ENCODE data around the gene PPP1R36.
"Not testable (repeated sequence)": the region's sequence is repeated elsewhere in the genome, so short reads cannot be mapped to it uniquely, and the experiment has no call there.

Gene PPP1R36, protein sequence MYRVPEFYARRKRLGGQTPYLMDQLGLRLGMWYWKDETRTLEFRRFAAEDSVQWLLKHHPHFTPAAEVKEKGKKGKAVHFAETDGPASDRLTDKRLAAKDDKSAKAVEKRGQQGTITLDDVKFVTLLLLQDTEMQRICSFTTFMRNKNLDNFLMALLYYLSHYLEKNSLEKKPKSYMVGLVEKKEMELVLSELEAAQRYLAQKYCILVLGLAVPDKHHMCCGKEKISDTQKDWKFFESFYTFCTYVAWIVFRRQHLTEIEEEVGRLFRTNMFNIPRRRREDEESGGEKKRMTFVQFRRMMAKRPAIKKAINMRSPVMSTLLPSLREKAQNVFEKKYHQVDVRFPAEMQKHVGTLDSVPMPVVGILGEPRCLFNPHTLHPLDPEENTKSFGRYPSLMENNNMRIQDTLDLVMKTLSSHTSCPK

DNA sequence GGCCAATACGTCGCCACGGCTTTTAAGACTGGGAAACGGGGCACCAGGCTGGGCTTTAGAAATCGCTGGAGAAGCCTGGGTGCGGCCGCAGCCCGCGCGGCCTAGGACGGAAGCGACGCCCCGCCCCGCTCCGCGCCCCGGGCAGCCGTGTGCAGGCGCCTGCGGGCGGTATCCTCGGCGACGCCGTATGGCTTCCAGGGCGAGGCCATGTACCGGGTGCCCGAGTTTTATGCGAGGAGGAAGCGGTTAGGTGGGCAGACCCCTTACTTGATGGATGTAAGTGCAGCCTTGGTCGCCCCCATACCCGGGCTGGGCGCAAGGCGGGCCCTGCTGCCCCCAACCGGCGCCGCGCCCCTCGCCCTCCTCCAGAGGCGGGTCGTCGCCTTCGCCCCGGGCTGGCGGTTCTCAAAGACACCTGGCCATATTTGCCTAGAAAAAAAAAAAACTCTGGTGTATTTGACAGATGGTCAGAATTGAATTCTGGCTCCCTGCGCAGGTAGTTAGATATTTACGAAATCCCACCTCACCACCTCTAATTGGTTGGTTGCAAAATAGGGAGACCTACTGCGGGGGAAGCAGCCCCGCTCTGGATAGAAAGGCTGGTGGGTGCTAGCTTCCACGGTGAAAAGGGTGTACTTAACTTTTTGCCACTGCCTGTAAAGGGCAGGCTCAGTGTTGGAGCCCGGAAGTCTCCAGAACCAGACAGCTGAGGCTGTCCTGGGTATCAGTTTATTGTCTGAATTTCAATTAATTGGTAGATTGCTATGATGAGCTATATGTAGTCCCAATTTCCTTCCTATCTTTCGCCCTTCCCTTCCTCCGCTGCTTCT lies at the start of gene PPP1R36:
Gene PPP1R36 (plus strand): TSS at position 171 of the 830 bp plus-strand sequence. CDS start 37 bp downstream, at position 208.
- no peak for FAIRE-seq

DNA sequence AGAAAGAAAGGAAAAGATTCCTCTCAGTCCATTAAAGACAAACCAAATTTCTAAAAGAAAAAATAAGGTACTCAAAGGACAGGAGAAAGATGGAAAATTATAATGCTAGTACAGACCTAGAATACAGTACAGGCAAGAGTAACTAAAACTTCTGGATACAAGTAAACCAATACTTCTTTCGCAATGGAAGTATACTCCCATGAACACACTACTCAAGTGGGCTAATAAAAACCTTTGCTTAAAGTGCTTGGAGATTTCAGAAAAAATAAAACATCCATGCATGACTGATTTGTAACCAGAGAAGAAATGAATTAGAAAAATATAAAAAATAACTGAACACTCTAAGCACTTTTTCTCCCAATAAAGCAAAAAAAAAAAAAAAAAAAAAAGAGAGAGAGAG lies 49.7 kb upstream of the PPP1R36 start:
- no peak for FAIRE-seq

DNA sequence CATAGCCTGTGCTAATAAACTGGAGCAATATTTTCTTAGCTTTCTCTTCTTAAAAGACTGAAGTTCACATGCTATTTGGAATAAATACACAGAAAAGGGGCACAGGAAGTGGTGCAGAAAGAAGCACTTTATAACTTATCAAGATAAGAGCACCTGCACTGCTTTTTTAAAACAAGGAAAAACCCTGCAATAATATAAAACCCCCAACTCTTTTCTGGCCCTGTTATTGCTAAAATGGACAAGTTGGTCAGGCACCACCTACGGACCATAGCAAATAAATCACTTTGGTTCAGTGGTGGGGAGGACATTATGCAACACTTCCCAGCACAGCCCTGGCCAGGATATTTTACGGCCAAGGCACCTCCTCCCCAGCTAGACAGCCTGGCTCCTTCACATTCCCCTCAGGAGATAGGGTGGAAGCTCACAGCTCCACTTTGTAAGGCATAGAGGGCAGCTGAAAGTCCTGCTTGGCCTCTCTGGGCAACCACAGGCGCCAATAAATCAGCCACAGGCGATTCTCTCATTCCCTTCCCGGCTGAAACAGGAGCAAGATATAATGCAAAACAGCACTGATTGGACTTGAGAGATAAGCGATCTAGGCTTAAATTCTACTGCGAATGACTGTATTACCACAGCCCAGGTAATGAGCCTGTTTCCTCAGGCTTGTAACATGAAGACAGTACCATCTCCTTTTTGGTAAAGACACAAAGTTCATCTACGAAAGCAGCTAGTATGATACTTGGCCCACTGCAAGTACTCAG lies 48.2 kb upstream of the PPP1R36 start:
- FAIRE-seq: no peak

DNA sequence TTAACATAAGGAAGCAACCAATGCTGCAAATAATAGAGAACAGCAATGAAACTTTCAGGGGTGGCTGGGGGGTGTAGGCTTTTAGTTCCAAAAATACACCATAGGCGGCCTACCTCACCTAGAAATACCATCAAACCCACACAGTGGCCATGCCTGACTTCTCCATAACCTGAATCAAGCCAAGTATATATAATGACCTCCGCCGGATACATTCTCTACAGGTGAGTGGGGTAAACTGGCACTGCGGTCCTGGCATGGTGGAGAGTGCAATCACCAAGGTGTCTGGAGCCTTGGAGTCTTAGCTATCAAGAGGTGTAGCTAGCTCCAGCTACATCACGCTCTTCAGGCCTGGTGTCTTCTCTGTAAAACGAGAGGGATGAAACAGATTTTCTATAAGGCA lies 47.3 kb upstream of the PPP1R36 start:
- no peak for FAIRE-seq

DNA sequence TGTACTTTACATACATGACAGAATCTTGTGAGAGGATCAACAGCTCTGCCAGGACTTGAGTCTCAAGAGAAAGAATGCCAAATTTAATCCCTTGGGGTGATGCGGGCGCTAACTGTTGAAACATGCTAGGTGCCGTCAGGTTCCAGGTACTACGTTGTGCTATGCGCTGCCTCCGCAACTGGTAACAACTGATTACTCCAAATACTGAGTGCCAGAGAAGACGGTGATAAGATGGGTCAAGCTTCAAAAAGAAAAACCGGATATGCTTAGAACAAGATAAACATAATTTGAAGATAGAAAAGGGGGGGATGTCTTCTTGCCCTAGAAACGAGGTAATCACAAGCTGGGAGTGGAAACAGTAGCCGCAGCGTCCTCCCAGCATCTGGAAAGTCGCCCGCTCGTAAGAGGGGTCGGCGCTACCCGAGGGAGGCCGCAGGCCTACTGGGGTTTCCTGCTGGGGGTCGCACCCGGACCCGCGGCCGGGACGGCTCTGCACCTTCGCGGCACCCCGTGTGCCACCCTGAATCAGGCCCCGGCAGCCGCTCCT lies 46.8 kb upstream of the PPP1R36 start:
- FAIRE-seq: no peak

DNA sequence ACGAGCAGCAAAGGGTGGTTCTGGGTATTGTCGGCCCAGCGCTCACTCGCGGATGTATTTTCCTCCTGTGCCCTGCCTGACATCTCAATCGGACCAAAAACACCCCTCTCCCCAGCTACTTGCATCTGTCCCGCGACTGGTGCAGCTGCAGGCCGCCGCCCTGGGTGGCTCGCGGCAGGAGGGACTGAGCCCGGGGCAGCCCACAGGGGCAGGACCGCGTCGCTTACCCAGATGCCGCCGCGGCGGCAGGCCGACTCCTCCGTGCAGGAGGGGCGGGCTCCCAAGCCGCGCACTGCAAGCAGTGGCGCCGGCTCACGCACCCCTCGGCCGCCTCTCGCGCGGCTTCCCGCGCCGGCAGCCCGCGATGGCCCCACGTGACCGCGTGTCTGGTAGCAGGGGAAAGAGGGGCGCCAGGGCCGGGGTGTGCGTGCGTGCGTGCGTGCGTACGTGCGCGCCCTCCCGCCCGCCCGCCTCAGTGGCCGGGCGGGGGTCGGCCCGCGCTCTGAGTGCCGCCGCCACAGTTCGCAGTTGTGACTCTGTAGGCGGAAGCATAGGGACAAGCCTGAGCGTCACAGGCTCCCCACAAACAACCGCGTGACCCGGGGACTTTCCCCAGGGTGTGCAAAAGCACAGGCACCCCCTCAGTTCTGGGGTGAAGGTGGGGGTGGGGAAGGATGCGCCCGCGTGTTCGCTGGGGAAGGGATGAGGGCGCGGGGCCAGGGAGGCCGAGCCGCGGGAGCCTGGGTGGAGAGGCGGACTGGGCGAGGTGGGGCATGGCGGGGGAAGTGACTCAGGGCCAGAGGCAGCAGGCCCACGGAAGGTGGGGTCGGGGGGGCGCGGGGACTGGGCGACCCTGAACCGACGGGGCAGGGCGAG lies 46.1 kb upstream of the PPP1R36 start, which contains the start of gene ZBTB25:
Gene ZBTB25 (minus strand): TSS at position 405 of the 876 bp plus-strand sequence. CDS start 13,305 bp downstream, outside the sequence.
- FAIRE-seq: no peak

DNA sequence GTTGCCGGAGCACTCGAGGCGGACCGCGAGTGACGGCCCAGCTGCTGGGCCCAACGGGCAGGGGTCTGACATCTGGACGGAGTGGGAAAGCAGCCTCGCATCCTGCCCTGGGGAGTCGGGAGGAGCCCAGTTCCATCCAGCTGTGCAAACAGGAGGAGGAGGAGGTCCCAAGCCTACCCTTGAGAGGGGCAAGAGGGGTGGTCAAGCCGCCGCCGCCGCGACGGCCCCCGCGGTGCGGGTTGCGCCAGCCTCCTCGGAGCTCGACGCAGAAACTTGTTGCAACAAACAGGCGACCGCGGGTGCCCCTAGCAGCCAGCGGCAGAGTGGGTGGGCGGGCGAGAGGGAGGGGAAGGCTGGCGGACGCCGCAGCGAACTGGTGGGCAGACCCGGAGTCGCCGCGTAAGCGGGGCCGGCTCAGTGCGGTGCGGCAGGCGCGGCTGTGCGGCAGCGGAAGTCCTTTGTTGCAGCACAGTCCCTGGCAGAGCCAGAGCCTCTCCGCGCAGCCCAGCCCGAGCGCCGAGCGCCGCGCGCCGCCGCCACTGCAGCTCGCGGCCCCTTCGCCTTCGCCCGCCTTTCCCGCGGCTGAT lies 45.4 kb upstream of the PPP1R36 start, which contains the start of gene ZBTB1:
Gene ZBTB1 (plus strand): TSS at position 461 of the 587 bp plus-strand sequence. CDS start 16,735 bp downstream, outside the sequence.
- FAIRE-seq: no peak

DNA sequence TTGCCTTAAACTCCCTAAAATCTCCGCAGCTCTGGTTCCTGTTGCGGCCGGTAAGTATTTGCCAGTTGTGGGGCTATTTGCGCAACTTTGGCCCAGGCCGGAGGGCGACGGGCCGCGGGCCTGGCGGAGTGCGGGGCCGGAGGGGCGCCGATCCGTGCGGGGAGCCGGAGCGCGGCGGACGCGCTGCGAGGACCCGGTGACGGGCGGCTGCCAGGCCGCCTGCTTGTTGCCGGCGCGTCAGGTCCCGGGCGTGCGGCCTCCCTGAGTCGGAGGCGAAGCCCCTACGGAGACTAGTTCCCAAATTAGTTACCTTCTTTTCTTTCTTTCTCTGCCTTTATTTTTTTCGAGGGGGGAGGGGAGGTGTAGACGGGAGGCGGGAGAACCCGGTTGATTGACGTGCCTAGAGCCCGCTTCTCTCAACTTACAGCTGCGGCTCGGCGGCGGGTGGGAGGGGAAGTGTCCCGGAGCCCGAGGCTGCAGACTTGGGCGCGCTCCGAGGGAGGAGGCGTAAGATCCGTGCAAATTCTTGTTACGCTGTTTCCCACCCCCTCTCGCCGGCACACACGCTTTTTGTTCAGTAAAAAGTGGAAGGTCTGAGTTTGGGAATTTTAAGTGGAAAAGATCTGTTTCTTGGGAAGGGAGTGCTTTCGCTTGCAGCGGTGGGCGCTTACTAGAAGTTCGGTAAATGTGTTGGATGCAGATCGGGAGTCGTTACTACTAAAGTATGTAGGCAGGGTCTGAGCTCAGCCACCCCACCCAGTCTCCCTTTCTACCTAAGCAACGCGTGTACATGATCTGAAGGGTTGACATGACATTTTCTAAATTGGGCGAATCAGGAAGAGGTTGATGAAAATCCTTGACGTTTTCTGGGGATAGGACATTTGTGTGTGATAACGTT lies 44.6 kb upstream of the PPP1R36 start:
- no peak for FAIRE-seq

DNA sequence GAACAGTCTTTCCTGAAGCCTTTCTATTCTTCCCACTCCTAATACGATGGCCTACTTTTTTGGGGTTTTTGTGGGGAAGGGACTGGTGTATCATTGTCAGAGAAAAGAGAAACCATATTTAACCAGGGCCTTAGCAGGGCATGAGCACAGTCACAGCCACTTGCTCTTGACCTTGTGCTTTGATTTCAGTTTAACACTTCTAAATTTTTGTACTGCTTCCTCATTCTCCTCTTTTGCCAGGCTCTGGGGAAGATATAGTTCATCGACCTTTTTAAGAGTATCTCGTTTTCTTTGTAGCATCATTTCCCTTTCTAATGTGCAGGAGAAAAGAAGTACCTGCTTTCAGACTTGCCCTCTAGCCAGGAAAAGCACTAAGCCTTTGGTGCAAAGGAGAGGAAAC lies 43.0 kb upstream of the PPP1R36 start:
- no peak for FAIRE-seq

DNA sequence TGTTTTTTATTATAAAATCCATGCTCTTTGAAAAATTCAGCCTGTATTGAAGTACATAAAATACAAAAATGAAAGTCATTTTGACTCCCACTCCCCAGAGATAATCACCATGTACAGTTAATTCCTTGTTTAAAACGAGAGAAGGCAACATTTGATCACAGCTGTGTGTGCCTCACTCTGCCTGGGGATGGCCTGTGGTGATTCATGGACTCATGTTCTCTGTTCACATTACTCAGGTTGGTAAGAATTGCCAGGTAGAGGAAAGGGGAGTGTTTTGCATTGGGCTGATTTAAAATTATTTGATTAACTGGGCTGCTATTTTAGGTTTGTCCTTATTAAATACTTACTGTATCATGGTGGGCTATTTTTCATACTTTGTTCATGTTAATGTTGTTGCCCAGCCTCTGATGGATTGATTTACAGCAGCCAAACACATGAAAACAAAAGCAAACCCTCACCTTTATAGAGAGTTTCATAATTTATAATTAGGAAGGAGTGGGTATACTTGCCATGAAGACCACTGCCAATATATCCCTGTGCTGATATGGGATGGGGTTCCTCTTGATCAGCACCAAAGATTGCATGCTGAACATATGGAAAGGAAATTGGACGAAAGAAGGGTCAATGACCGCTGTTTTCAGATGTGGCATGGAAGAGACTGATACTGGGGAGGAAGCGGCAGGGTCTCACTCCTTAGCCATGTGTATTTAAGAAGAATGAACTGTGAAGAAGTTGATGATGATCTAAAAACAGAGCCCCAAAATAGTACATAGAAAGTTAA lies 42.2 kb upstream of the PPP1R36 start:
- no peak for FAIRE-seq

DNA sequence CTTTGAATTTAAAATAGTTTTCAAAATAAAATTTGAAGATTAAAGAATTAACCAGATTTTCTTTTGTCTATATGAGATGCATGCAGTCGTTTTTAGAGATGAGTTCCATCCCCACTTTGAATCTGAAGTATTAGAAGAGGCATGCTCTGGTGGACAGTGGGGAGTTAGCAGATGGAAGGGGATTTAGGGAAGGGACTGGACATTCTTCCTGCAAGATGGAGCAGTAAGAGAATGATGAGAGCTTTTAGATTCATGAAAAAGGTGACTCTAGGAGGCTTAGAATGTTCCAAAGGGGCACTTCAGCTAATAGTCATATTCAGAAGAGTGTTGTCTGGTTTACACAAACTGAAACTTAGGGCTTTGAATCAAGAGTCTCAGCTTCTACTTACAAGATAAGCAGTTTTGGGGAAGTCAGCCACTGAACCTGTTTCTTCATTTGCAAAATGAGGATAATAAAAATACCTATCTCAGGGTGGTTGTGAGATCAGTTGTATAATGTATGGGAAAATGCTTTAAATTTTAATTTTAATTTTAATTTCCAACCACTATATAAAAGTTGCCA lies 41.5 kb upstream of the PPP1R36 start:
- FAIRE-seq: no peak

DNA sequence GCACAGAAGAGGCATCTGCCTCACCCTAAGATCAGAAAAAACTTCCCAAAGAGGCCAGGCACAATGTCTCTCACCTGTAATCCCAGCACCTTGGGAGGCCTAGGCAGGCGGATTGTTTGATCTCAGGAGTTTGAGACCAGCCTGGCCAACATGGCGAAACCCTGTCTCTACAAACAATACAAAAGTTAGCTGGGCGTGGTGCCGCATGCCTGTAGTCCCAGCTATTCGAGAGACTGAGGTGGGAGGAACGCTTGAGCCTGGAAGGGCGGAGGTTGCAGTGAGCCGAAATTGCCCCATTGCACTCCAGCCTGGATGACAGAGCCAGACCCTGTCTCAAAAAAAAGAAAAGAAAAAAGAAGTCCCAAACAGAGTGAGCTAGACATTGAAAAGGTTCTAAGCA lies 40.7 kb upstream of the PPP1R36 start:
- no peak for FAIRE-seq

DNA sequence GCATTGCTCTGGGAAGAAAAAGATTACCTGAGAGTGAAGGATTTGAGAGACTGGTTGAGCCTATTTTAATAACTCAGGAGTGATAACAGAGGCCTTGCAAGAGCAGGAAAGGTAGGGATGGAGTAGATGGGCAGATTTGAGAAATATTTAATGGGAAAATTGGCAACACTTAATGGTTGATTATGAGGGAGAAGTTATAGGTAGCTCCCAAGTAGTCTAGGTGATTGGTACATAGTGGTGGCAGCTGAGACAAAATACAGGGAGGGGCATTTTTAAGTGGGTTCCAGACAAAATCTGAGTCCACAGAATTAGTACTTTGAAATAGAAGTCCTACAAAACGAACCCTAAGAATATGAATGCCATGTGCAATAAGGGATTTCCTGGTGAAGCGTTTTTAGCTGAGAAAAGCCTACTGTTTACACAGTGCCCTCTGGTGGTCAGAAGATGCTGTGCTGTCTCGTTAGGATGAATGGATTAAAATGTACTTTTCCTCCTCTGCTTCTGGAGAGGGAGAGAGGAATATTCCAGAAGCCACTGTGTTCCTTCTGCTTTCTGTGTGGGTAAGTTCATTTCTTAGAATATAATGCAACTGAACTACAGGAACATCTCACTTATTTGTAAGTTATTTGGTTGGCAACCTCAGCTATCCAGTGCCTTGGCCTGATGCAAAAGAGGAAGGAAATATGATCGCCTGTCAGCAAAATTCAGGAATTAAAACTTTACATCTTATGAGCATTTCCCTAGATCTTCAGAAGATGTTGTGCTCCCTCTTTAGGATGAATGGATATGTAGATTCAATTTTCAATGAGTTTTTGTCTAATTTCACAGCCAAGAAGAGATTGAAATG lies 38.7 kb upstream of the PPP1R36 start:
- FAIRE-seq: peak; percentile 90

DNA sequence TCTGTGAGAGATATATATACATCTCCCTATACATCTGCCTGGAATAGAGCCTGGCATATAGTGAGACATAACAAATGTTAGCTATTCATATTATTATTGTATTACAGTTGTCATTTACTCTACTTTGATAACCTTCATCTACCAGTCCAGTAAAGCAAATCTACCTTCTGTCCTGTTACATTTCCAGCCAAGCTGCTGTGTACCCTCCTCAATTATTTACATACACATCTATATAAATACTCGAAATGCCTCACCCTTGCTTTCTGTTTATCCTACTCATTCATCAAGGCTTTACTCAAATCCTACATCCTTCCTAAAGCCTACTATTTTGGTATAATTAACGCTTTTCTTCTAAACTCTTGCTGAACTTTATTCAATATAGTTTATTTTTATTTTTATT lies 36.5 kb upstream of the PPP1R36 start:
- no peak for FAIRE-seq

DNA sequence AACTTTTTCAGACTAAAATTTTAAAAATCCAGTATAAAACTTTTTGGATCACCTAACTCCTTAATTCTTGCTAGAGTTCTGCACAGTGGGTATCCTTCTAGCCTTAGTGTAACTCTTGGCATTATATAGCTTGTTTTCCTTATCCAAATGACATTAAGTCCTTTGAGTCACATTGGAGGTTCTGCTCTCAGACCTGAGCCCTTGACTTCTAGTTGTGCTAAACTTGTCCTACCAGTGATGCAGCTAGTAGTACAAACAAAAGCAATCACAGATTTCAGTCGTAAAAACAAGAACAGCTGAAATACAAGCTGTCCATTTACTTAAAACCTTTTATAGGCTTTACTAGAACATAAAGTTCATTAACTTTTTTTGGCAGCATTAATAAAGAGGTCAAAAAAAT lies 34.7 kb upstream of the PPP1R36 start:
- FAIRE-seq: no peak

DNA sequence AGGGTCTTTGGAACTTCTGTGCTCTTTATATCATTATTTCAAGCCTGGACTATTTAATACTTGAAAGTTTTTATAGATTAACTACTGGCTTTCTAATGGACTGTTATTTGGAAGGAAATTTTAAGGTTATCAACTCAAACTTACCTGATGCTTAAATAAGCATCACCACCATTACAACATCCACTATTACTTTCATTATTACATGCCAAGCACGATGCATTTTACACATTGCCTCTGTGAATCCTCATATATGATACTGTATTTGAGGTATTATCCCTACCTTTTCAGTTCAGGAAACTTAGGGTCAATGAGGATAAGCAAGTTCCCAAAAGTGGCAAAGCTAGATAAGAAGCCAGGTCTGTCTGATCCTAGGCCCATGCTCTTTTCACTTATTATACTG lies 32.8 kb upstream of the PPP1R36 start:
- no peak for FAIRE-seq

DNA sequence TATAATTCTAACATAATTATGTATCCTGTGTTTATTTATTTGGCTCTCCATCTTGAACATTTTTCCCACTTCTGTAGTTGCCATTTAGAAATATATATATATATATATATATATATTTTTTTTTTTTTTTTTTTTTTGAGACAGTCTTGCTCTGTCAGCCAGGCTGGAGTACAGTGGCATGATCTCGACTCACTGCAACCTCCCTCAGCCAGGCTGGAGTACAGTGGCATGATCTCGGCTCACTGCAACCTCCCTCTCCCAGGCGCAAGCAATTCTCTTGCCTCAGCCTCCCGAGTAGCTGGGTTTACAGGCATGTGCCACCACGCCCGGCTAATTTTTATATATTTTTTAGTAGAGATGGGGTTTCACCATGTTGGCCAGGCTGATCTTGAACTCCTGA lies 32.1 kb upstream of the PPP1R36 start:
- FAIRE-seq: not testable (repeated sequence)

DNA sequence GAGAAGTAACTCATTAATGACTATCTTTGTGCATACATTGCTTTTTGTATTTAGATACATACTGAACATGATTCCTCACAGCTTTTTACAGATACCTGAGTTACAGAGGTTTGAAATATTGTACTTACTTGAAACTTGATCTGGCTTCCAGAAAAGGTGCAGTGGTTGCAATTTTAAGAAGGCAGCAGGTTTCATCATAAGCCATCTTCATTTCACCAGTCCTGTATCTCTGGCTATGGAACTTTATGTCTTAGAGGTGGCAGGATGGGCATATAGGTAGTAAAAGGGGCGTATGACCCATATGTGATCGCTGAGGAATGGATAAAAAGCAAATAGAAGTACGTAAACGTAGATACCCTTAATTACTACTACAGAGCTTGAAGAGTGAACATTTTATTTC lies 31.5 kb upstream of the PPP1R36 start:
- no peak for FAIRE-seq

Measured in islet of Langerhans (tissue), 1 donor.